ENCODE measurements around the gene ZNF648.
"Not testable (repeated sequence)": the region's sequence is repeated elsewhere in the genome, so short reads cannot be mapped to it uniquely, and the experiment has no call there.

The ZNF648 gene

DNA sequence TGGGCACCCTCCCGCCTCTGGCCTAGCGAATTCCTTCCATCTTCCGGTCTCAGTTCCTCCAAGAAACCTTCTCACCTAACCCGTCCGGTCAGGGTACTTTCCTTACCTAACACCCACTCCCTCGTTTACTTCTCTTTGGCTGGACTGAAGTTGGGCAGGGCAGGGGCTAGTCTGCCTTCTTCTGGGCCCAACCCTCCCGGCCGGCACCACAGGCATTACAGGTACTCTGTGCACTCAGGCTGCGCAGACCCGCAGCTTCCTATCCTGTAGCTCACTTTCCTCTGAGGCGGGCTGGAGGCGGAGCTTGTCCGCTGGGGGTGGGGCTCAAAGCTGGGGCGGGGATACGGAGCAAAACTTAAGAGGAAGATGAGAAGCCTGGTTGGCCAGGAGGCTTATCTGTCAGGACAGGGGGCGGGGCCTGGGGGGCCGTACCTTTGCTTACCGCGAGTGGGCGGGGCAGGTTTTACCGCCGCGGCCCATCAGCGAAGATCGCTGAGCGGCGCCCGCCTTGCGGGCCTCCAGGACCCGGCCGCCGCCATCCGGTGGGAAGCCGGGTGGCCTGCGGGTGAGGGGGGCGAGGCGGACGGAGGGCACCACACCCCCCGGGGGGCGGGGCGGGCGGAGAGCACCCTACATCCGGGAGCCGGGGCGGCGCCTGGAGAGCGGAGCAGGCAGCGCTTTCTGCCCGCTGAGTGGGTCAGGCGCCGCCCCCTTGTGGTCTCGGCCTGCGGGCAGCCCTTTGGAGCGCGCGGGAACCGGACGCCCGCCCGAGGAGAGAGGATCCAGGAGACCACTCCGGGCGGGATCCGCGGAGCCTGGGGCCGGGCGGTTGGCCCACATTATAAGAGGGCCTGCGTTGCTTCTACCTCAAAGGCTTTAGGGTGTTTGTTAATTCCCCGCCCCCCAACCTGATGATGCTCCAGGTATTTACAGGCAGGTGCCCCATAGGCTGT lies 31.9 kb downstream of the ZNF648 start:
- DNase-seq = peak; percentile 96
- H3K27ac Mint-ChIP-seq = peak overlapping the region; percentile 92
- no peaks in the 10 kb centered on the region for H3K36me3 Mint-ChIP-seq (ENCODE audit: low read depth)
- peak overlapping the region; percentile 89 for H3K4me3 Mint-ChIP-seq
- no peaks in the 10 kb centered on the region for H3K9me3 Mint-ChIP-seq
- peaks cover 11% of the 10 kb centered on the region for H3K4me1 Mint-ChIP-seq
- ATAC-seq = peak; percentile 96
- no peaks in the 10 kb centered on the region for H3K27me3 Mint-ChIP-seq

DNA sequence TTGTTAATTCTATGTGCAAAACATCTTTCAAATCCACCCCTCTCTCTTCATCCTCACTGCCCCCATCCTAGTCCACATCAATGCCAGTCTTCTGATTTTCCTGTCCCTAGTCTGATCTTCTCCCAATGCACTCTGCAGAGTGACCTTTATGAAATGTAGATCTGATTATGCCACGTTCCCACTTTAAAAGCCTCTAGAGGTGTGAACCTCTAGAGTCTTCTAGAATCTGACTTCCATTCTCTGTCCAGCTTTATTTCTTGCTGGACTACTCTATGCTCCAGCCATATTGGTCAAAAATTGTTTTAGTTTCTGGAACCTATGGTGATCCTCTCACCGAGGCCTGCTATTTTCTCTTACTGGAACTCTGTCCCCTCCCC lies 32.5 kb downstream of the ZNF648 start:
- H3K4me3 Mint-ChIP-seq = peak overlapping the region; percentile 89
- DNase-seq (no peak), ATAC-seq (no peak)
- H3K9me3 Mint-ChIP-seq = no peaks in the 10 kb centered on the region
- no peaks in the 10 kb centered on the region for H3K27me3 Mint-ChIP-seq
- H3K27ac Mint-ChIP-seq = peak overlapping the region; percentile 92
- peaks cover 11% of the 10 kb centered on the region for H3K4me1 Mint-ChIP-seq
- H3K36me3 Mint-ChIP-seq (ENCODE audit: low read depth) = no peaks in the 10 kb centered on the region

DNA sequence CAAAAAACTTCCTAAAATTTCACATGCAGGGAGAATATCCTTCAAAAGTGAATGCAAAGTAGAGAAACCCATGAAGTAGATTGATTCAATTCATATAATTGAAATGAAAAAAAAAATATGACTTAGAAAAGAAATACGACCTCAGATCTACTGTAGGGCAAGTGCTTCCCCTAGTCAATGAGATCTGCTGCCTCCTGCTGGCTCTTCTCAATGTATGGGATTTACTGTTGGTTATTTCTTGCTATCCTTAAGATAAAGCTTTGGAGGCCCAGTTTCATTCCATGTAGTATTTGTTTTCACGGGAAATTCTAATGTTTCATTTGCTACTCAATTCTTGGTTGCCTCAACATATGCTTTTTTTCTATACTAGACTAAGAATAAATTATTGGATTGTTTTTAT lies 46.2 kb downstream of the ZNF648 start:
- peaks cover 8% of the 10 kb centered on the region for H3K9me3 Mint-ChIP-seq
- peaks cover 4% of the 10 kb centered on the region for H3K27me3 Mint-ChIP-seq
- no peaks in the 10 kb centered on the region for H3K4me1 Mint-ChIP-seq
- H3K4me3 Mint-ChIP-seq = no peak overlapping the region
- no peak overlapping the region for H3K27ac Mint-ChIP-seq
- no peak for DNase-seq
- ATAC-seq = no peak
- H3K36me3 Mint-ChIP-seq (ENCODE audit: low read depth) = peaks cover 3% of the 10 kb centered on the region

DNA sequence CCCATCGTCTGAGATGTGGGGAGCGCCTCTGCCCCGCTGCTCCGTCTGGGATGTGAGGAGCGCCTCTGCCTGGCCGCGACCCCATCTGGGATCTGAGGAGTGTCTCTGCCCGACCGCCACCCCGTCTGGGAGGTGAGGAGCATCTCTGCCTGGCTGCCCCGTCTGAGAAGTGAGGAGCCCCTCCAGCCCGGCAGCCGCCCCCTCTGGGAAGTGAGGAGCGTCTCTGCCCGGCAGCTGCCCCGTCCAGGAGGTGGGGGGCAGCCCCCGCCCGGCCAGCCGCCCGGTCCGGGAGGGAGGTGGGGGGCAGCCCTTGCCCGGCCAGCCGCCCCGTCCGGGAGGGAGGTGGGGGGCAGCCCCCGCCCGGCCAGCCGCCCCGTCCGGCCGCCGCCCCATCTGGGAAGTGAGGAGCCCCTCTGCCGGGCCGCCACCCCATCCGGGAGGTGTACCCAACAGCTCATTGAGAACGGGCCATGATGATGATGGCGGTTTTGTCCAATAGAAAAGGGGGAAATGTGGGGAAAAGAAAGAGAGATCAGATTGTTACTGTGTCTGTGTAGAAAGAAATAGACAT lies 50.6 kb downstream of the ZNF648 start:
- not testable (repeated sequence) for ATAC-seq

DNA sequence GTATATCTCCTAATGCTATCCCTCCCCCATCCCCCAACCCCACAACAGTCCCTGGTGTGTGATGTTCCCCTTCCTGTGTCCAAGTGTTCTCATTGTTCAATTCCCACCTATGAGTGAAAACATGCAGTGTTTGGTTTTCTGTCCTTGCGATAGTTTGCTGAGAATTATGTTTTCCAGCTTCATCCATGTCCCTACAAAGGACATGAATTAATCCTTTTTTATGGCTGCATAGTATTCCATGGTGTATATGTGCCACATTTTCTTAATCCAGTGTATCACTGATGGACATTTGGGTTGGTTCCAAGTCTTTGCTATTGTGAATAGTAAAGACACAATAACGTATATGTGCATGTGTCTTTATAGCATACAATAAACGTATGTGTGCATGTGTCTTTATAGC lies 56.1 kb downstream of the ZNF648 start:
- DNase-seq; H3K4me3 Mint-ChIP-seq; H3K4me1 Mint-ChIP-seq; H3K36me3 Mint-ChIP-seq (ENCODE audit: low read depth); H3K27ac Mint-ChIP-seq; H3K27me3 Mint-ChIP-seq; ATAC-seq: not testable (repeated sequence)
- H3K9me3 Mint-ChIP-seq = peaks cover 17% of the 10 kb centered on the region

More for the DNA sequence above, 50.6 kb downstream of the ZNF648 start:
- not testable (repeated sequence) for H3K36me3 Mint-ChIP-seq (ENCODE audit: low read depth); DNase-seq; H3K4me3 Mint-ChIP-seq; H3K27ac Mint-ChIP-seq; H3K27me3 Mint-ChIP-seq; H3K4me1 Mint-ChIP-seq
- H3K9me3 Mint-ChIP-seq = peaks cover 21% of the 10 kb centered on the region

DNA sequence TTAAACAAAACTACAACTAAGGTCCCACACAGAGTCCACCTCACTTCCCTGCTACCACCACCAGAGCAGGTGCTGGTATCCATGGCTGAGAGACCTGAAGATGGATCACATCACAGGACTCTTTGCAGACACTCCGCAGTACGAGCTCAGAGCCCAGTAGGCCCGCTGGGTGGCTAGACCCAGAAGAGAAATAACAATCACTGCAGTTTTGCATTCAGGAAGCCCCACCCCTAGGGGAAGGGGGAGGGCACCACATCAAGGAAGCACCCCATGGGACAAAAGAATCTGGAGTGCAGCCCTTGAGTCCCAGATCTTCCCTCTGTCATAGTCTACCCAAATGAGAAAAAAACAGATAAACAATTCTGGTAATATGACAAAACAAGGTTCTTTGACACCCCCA lies 56.9 kb downstream of the ZNF648 start:
- no peak overlapping the region for H3K27ac Mint-ChIP-seq
- ATAC-seq (no peak), DNase-seq (no peak)
- H3K27me3 Mint-ChIP-seq = peaks cover 6% of the 10 kb centered on the region
- peaks cover 2% of the 10 kb centered on the region for H3K36me3 Mint-ChIP-seq (ENCODE audit: low read depth)
- H3K9me3 Mint-ChIP-seq = peaks cover 14% of the 10 kb centered on the region
- H3K4me3 Mint-ChIP-seq = no peak overlapping the region
- H3K4me1 Mint-ChIP-seq = no peaks in the 10 kb centered on the region
